PC-9 (cell line): ENCODE results near the gene CFAP97D2.
"Not testable (repeated sequence)": the region's sequence is repeated elsewhere in the genome, so short reads cannot be mapped to it uniquely, and the experiment has no call there.

Source experiments
- EZH2 ChIP-seq: fragments of 200-600 bp; sonication (generic); IDR thresholded peaks from 2 replicates; pipeline ENCODE4 v1.8.0; 2017; ENCODE audit warnings: antibody characterized with exemption, low read depth
- TF ChIP-seq, protein P1 (sequence below): fragments of 200-600 bp; sonication (generic); conservative IDR thresholded peaks from 2 replicates; pipeline ENCODE4 v1.6.1; 2017; ENCODE audit warnings: mixed run types, antibody characterized with exemption, mild to moderate bottlenecking, moderate library complexity

DNA sequence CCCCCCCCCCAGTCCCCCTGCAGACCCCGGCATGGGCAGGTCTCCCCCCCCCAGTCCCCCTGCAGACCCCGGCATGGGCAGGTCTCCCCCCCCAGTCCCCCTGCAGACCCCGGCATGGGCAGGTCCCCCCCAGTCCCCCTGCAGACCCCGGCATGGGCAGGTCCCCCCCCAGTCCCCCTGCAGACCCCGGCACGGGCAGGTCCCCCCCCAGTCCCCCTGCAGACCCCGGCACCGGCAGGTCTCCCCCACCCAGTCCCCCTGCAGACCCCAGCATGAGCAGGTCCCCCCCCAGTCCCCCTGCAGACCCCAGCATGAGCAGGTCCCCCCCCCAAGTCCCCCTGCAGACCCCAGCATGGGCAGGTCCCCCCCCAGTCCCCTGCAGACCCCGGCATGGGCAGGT is 45.9 kb upstream of the CFAP97D2 start:
- TF ChIP-seq, protein P1, sequence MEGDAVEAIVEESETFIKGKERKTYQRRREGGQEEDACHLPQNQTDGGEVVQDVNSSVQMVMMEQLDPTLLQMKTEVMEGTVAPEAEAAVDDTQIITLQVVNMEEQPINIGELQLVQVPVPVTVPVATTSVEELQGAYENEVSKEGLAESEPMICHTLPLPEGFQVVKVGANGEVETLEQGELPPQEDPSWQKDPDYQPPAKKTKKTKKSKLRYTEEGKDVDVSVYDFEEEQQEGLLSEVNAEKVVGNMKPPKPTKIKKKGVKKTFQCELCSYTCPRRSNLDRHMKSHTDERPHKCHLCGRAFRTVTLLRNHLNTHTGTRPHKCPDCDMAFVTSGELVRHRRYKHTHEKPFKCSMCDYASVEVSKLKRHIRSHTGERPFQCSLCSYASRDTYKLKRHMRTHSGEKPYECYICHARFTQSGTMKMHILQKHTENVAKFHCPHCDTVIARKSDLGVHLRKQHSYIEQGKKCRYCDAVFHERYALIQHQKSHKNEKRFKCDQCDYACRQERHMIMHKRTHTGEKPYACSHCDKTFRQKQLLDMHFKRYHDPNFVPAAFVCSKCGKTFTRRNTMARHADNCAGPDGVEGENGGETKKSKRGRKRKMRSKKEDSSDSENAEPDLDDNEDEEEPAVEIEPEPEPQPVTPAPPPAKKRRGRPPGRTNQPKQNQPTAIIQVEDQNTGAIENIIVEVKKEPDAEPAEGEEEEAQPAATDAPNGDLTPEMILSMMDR: not testable (repeated sequence)
- TF ChIP-seq EZH2: not testable (repeated sequence)
